GM19324 (cell line): ENCODE results near the gene PARN.
A peak's percentile ranks its signal among the peaks of the same experiment; 100 is the strongest.
"Not testable (repeated sequence)": the region's sequence is repeated elsewhere in the genome, so short reads cannot be mapped to it uniquely, and the experiment has no call there.

ENCODE experiments used
- ATAC-seq: cut with Tn5 transposase; IDR thresholded peaks from one replicate; pipeline ENCODE4 v1.9.1; 2021; ENCODE audit warnings: mild to moderate bottlenecking, moderate library complexity; ENCODE audit not compliant: unreplicated experiment, low FRiP score

Gene PARN

GRCh38 chr16:14634389-14634725 lies 4.3 kb upstream of the PARN start:
- ATAC-seq: no peak

GRCh38 chr16:14632693-14633569 lies 2.9 kb upstream of the PARN start, which contains the start of gene BFAR:
BFAR (plus strand) TSS chr16:14632951; CDS start chr16:14644347, 11,396 bp downstream.
- peak; percentile 78 for ATAC-seq

GRCh38 chr16:14630620-14631330 lies 715 bp upstream of the PARN start:
- ATAC-seq: not testable (repeated sequence)

- peak; percentile 5 for ATAC-seq
Observed at GRCh38 chr16:14629612-14629918, 495 bp downstream of the PARN start.

- ATAC-seq: no peak
Observed at GRCh38 chr16:14628806-14629611, 1.1 kb downstream of the PARN start.

- ATAC-seq: no peak
Observed at GRCh38 chr16:14627078-14627477, 3.0 kb downstream of the PARN start.

GRCh38 chr16:14618566-14618965 lies 11.5 kb downstream of the PARN start:
- ATAC-seq: no peak

GRCh38 chr16:14616280-14616679 lies 13.8 kb downstream of the PARN start:
- ATAC-seq: no peak

GRCh38 chr16:14613991-14614390 lies 16.1 kb downstream of the PARN start:
- no peak for ATAC-seq

- ATAC-seq: no peak
Observed at GRCh38 chr16:14611660-14612059, 18.4 kb downstream of the PARN start.

GRCh38 chr16:14609716-14610115 lies 20.3 kb downstream of the PARN start:
- ATAC-seq: no peak

- ATAC-seq: no peak
Observed at GRCh38 chr16:14608604-14609003, 21.5 kb downstream of the PARN start.

GRCh38 chr16:14608111-14608566 lies 21.9 kb downstream of the PARN start:
- ATAC-seq: no peak

- ATAC-seq: no peak
Observed at GRCh38 chr16:14606102-14606501, 24.0 kb downstream of the PARN start.

- no peak for ATAC-seq
Observed at GRCh38 chr16:14602443-14602963, 27.6 kb downstream of the PARN start.

- ATAC-seq: no peak
Observed at GRCh38 chr16:14600164-14600563, 29.9 kb downstream of the PARN start.

- no peak for ATAC-seq
Observed at GRCh38 chr16:14586637-14587305, 43.3 kb downstream of the PARN start.

- no peak for ATAC-seq
Observed at GRCh38 chr16:14585287-14585686, 44.8 kb downstream of the PARN start.

GRCh38 chr16:14580926-14581325 lies 49.1 kb downstream of the PARN start:
- ATAC-seq: not testable (repeated sequence)

- ATAC-seq: no peak
Observed at GRCh38 chr16:14579266-14579665, 50.8 kb downstream of the PARN start.
